Spleen (tissue), 11 donors: ENCODE data around the gene ZMIZ1. TPM values are rescaled to one million over a fixed set of nuclear protein-coding genes. Genes with fewer than 3 reads are reported as not detected.

Experiments
- DNase-seq: peaks from one replicate; pipeline ENCODE4 v3.0.0-alpha.2; 2020
- H3K27ac ChIP-seq, 8 donors: fragments of 200-600 bp; sonication (generic) in 7 of 8; 1 replicate in 4 of 8; 2 replicates in 4 of 8; pipeline versions ENCODE4 v1.5.0 to v1.8.0; 2016 to 2021; ENCODE audit warnings: inconsistent platforms in 4 of 8, mild to moderate bottlenecking in 4 of 8, moderate library complexity in 1 of 8
- H3K27me3 ChIP-seq, 7 donors: fragments of 200-600 bp; sonication (generic) in 6 of 7; replicated peaks in 1 of 7; 1 replicate in 4 of 7; 2 replicates in 3 of 7; pipeline versions ENCODE4 v1.5.0 to v1.8.0; 2016 to 2021; ENCODE audit warnings: inconsistent platforms in 3 of 7, mild to moderate bottlenecking in 1 of 7
- H3K36me3 ChIP-seq, 6 donors: fragments of 200-600 bp; sonication (generic) in 5 of 6; 1 replicate in 4 of 6; 2 replicates in 2 of 6; pipeline versions ENCODE4 v1.5.0 to v1.8.0; 2016 to 2021; ENCODE audit warnings: inconsistent platforms in 2 of 6
- H3K4me1 ChIP-seq, 6 donors: fragments of 200-600 bp; sonication (generic) in 5 of 6; 1 replicate in 3 of 6; 2 replicates in 3 of 6; pipeline versions ENCODE4 v1.5.0 to v1.8.0; 2016 to 2021; ENCODE audit warnings: inconsistent platforms in 3 of 6
- H3K4me3 ChIP-seq, 8 donors: fragments of 200-600 bp; sonication (generic) in 7 of 8; 1 replicate in 4 of 8; 2 replicates in 4 of 8; pipeline versions ENCODE4 v1.5.0 to v1.8.0; 2016 to 2021; ENCODE audit warnings: inconsistent platforms in 4 of 8, mild to moderate bottlenecking in 4 of 8, moderate library complexity in 2 of 8
- H3K9me3 ChIP-seq, 8 donors: fragments of 200-600 bp; sonication (generic) in 7 of 8; 1 replicate in 4 of 8; 2 replicates in 4 of 8; pipeline versions ENCODE4 v1.5.0 to v1.8.0; 2016 to 2021; ENCODE audit warnings: inconsistent platforms in 4 of 8
- CTCF ChIP-seq, 11 experiments: fragments of 200-600 bp in 7 of 11; fragments of 450-650 bp in 4 of 11; sonication (generic) in 4 of 11; IDR thresholded peaks in 8 of 11; conservative IDR thresholded peaks in 3 of 11; 1 replicate in 7 of 11; 2 replicates in 4 of 11; pipeline versions ENCODE4 v1.4.0 to v1.8.0; 2016 to 2021; ENCODE audit warnings: antibody characterized with exemption in 11 of 11, inconsistent platforms in 4 of 11, mild to moderate bottlenecking in 1 of 11
- POLR2A ChIP-seq, 3 donors: fragments of 450-650 bp; IDR thresholded peaks; one replicate each; pipeline ENCODE4 v1.5.1; 2017; ENCODE audit warnings: antibody characterized with exemption in 3 of 3, mild to moderate bottlenecking in 1 of 3
- POLR2AphosphoS5 ChIP-seq, 3 donors: sonication (generic); formaldehyde crosslinking; IDR thresholded peaks; one replicate each; pipeline ENCODE4 v1.5.1; 2017; ENCODE audit warnings: antibody characterized with exemption in 3 of 3
- WGBS, 5 donors: extraction: QIAGEN DNeasy Blood & Tissue Kit in 3 of 5; methylation state at CpG; one replicate each; pipeline versions ENCODE4 v1.1.5 to v1.1.7; 2013 to 2018; 5-methylcytosine and 5-hydroxymethylcytosine counted together
- intact Hi-C: fragments of 100-400 bp; cut with DNase I; formaldehyde crosslinking; loops from one replicate; pipeline ENCODE4 v1.15.0; 2023; ENCODE audit warnings: low total_unique reads
- polyA plus RNA-seq, 3 donors: library from polyadenylated mRNA; stranded (reverse); fragments of 200-250 nt; gene quantifications; one replicate each; pipeline ENCODE4 v1.2.1, GENCODE V29; 2013
- total RNA-seq, 7 donors: library from RNA; depleted of rRNA in 3 of 7; stranded (reverse); fragments of >200 nt in 3 of 7; fragmentation: NEBNext Ultra II Directional in 4 of 7; extraction: Animal tissue kit (Norgen Biotek cat#: 25700) in 4 of 7; gene quantifications; one replicate each; pipeline versions ENCODE4 v1.1.0 to v1.2.1, GENCODE V29; 2016 to 2021
- donor health status: healthy with polysubstance abuse.
- donor health status: DM: no; HTN: no; CAD: no; lungs with moderate emphysema.
- donor health status: DM: no; HTN: no; CAD: no.
- donor health status: Bipolar disorder and iron deficiency.
- donor health status: healthy.
- donor health status: DM: no; HTN: no; CAD: no.
- donor health status: DM: yes; HTN: yes; CAD: no.

The ZMIZ1 gene
- total and polyA plus RNA-seq, 10 donors = 10.7 to 210 (median 125) TPM

GRCh38 chr10:79038841-79039201, 29.9 kb upstream of the ZMIZ1 start:
- Histone ChIP-seq H3K4me1 (no peaks in the 10 kb centered on the region), H3K4me3 (no peak overlapping the region), H3K27ac (no peak overlapping the region), H3K9me3 (no peaks in the 10 kb centered on the region), H3K36me3 (no peaks in the 10 kb centered on the region), H3K27me3 (no peaks in the 10 kb centered on the region)
- WGBS, 5 donors = 72 to 86% (median 79%) methylated on average over 5 of the region's 5 CpGs
- peak; percentile 47 for DNase-seq
- intact Hi-C loops = no loop called here
- no peak for TF ChIP-seq CTCF (IDR thresholded peaks at IDR 0.05 in 8 of 11, conservative IDR thresholded peaks at IDR 0.05 in 3 of 11)
- TF ChIP-seq POLR2AphosphoS5 (IDR thresholded peaks at IDR 0.05) = no peak
- TF ChIP-seq POLR2A (IDR thresholded peaks at IDR 0.05) = no peak

- no peak for DNase-seq
- Histone ChIP-seq H3K27me3 (no peaks in the 10 kb centered on the region), H3K9me3 (no peaks in the 10 kb centered on the region), H3K4me1 (peaks cover 5 to 15% (median 11%) of the 10 kb centered on the region in 6 donors), H3K4me3 (no peak overlapping the region), H3K27ac (no peak overlapping the region), H3K36me3 (no peaks in the 10 kb centered on the region)
- whole genome bisulfite sequencing, 5 donors = 64 to 93% (median 88%) methylated on average over 3 of the region's 3 CpGs
- TF ChIP-seq CTCF (IDR thresholded peaks at IDR 0.05 in 8 of 11, conservative IDR thresholded peaks at IDR 0.05 in 3 of 11) (no peak), POLR2AphosphoS5 (IDR thresholded peaks at IDR 0.05) (no peak), POLR2A (IDR thresholded peaks at IDR 0.05) (no peak)
- intact Hi-C loops = no loop called here
Measured at GRCh38 chr10:79042639-79043411, 25.9 kb upstream of the ZMIZ1 start.

GRCh38 chr10:79044036-79044632, 24.6 kb upstream of the ZMIZ1 start:
- DNase-seq = peak; percentile 58
- Histone ChIP-seq H3K36me3 (no peaks in the 10 kb centered on the region), H3K9me3 (no peaks in the 10 kb centered on the region), H3K4me1 (peaks cover 13 to 28% (median 24%) of the 10 kb centered on the region in 6 donors), H3K4me3 (no peak overlapping the region), H3K27me3 (no peaks in the 10 kb centered on the region), H3K27ac (no peak overlapping the region)
- 88 to 96% (median 93%) methylated on average over 5 of the region's 5 CpGs for WGBS, 5 donors
- intact Hi-C loops = no loop called here
- no peak for TF ChIP-seq POLR2AphosphoS5 (IDR thresholded peaks at IDR 0.05)
- no peak for TF ChIP-seq CTCF (IDR thresholded peaks at IDR 0.05 in 8 of 11, conservative IDR thresholded peaks at IDR 0.05 in 3 of 11)
- no peak for TF ChIP-seq POLR2A (IDR thresholded peaks at IDR 0.05)

GRCh38 chr10:79044846-79045245, 23.9 kb upstream of the ZMIZ1 start:
- intact Hi-C loops = no loop called here
- peak; percentile 64 for DNase-seq
- Histone ChIP-seq H3K27ac (no peak overlapping the region), H3K36me3 (no peaks in the 10 kb centered on the region), H3K4me3 (no peak overlapping the region), H3K27me3 (no peaks in the 10 kb centered on the region), H3K4me1 (peaks cover 13 to 33% (median 27%) of the 10 kb centered on the region in 6 donors), H3K9me3 (no peaks in the 10 kb centered on the region)
- 61 to 80% (median 74%) methylated on average over 3 to 4 of the region's 4 CpGs for WGBS, 5 donors
- no peak for TF ChIP-seq POLR2A (IDR thresholded peaks at IDR 0.05)
- TF ChIP-seq CTCF (IDR thresholded peaks at IDR 0.05 in 8 of 11, conservative IDR thresholded peaks at IDR 0.05 in 3 of 11) = no peak
- no peak for TF ChIP-seq POLR2AphosphoS5 (IDR thresholded peaks at IDR 0.05)
